GM19193 (cell line): ENCODE data around the gene ROM1.

ENCODE experiments used
- POLR2A ChIP-seq: IDR thresholded peaks from 4 replicates; pipeline ENCODE4 v1.6.1; 2011; ENCODE audit not compliant: insufficient read depth, insufficient read length; ENCODE audit errors: extremely low read depth

Gene ROM1

GRCh38 chr11:62621567-62622470, 8.8 kb downstream of the ROM1 start, which contains the start of gene B3GAT3:
B3GAT3 (minus strand) TSS chr11:62621986; CDS start chr11:62621947, 39 bp downstream.
- peak; percentile 81 for TF ChIP-seq POLR2A

GRCh38 chr11:62622476-62623089, 9.5 kb downstream of the ROM1 start:
- no peak for TF ChIP-seq POLR2A

GRCh38 chr11:62627713-62628112, 14.7 kb downstream of the ROM1 start:
- TF ChIP-seq POLR2A, result no peak

GRCh38 chr11:62632492-62632891, 19.4 kb downstream of the ROM1 start:
- TF ChIP-seq POLR2A, result no peak

- no peak for TF ChIP-seq POLR2A
Observed at GRCh38 chr11:62644220-62644619, 31.2 kb downstream of the ROM1 start.

- TF ChIP-seq POLR2A, result no peak
Observed at GRCh38 chr11:62645671-62645945, 32.6 kb downstream of the ROM1 start.

- peak; percentile 91 for TF ChIP-seq POLR2A
Observed at GRCh38 chr11:62645946-62646824, 33.1 kb downstream of the ROM1 start, which contains the start of gene GANAB. GANAB (minus strand) TSS chr11:62646613; CDS start chr11:62646599, 14 bp downstream.

- TF ChIP-seq POLR2A, result no peak
Observed at GRCh38 chr11:62646825-62647608, 34.0 kb downstream of the ROM1 start.

- no peak for TF ChIP-seq POLR2A
Observed at GRCh38 chr11:62647609-62648005, 34.5 kb downstream of the ROM1 start.

- no peak for TF ChIP-seq POLR2A
Observed at GRCh38 chr11:62648185-62648966, 35.3 kb downstream of the ROM1 start.

- TF ChIP-seq POLR2A, result no peak
Observed at GRCh38 chr11:62648967-62649364, 35.9 kb downstream of the ROM1 start.

GRCh38 chr11:62649486-62649885, 36.4 kb downstream of the ROM1 start:
- peak; percentile 13 for TF ChIP-seq POLR2A

- no peak for TF ChIP-seq POLR2A
Observed at GRCh38 chr11:62652161-62653006, 39.3 kb downstream of the ROM1 start.

- no peak for TF ChIP-seq POLR2A
Observed at GRCh38 chr11:62654297-62654696, 41.2 kb downstream of the ROM1 start.
